GM12878 (cell line): ENCODE measurements around the gene RXFP4. TPM values are rescaled to one million over a fixed set of nuclear protein-coding genes. Genes with fewer than 3 reads are reported as not detected.

Experiments
- BACH1 ChIP-seq: fragments of 450-650 bp; IDR thresholded peaks from 2 replicates; pipeline ENCODE4 v1.6.1; 2017; ENCODE audit warnings: mild to moderate bottlenecking, borderline replicate concordance
- CREM ChIP-seq: IDR thresholded peaks from 2 replicates; pipeline ENCODE4 v1.6.1; 2014; ENCODE audit warnings: antibody characterized with exemption, low read depth
- JUND ChIP-seq: IDR thresholded peaks from 2 replicates; pipeline ENCODE4 v1.6.1; 2012; ENCODE audit warnings: low read depth, mild to moderate bottlenecking, low read length, improper control_type of control experiment, moderate library complexity
- LARP7 ChIP-seq: fragments of 450-650 bp; IDR thresholded peaks from 2 replicates; pipeline ENCODE4 v1.6.1; 2017; ENCODE audit warnings: mild to moderate bottlenecking
- MAX ChIP-seq: IDR thresholded peaks from 2 replicates; pipeline ENCODE4 v1.6.1; 2012; ENCODE audit warnings: low read depth, low read length, improper control_type of control experiment
- NFYA ChIP-seq: IDR thresholded peaks from 2 replicates; pipeline ENCODE4 v1.6.1; 2011; ENCODE audit warnings: low read depth, mild to moderate bottlenecking, low read length, improper control_type of control experiment, borderline replicate concordance
- POLR2AphosphoS2 ChIP-seq: IDR thresholded peaks from 2 replicates; pipeline ENCODE4 v1.6.1; 2011; ENCODE audit warnings: low read depth, mild to moderate bottlenecking, low read length, improper control_type of control experiment, moderate library complexity
- RB1 ChIP-seq: fragments of 450-650 bp; formaldehyde crosslinking; IDR thresholded peaks from 2 replicates; pipeline ENCODE4 v1.6.1; 2017; ENCODE audit warnings: mild to moderate bottlenecking, borderline replicate concordance
- SIN3A ChIP-seq: IDR thresholded peaks from 2 replicates; pipeline ENCODE4 v1.6.1; 2012; ENCODE audit warnings: low read depth, low read length, improper control_type of control experiment
- ZBTB40 ChIP-seq: fragments of 450-650 bp; IDR thresholded peaks from 2 replicates; pipeline ENCODE4 v1.6.1; 2016; ENCODE audit warnings: mild to moderate bottlenecking, moderate library complexity, borderline replicate concordance
- ZSCAN29 ChIP-seq: fragments of 450-650 bp; IDR thresholded peaks from 2 replicates; pipeline ENCODE4 v1.6.1; 2017; ENCODE audit warnings: mild to moderate bottlenecking, moderate library complexity
- polyA plus RNA-seq, 11 experiments: library from polyadenylated mRNA; depleted of rRNA in 4 of 11; unstranded in 6 of 11; stranded (reverse) in 5 of 11; fragments of >200 nt; fragmentation: Nextera tagmentation in 4 of 11; fragmentation: Illumina TruSeq in 1 of 11; extraction: Ambion mirVana in 4 of 11; extraction: Trizol in 1 of 11; gene quantifications; 1 replicate in 1 of 11; 2 replicates in 10 of 11; pipeline versions ENCODE4 v1.2.1 to v1.2.3, GENCODE V29; 2011 to 2016; ENCODE audit warnings: inconsistent platforms in 2 of 11, missing spikeins in 2 of 11, low read depth in 1 of 11
- total RNA-seq, 4 experiments: library from RNA; depleted of rRNA in 3 of 4; stranded (reverse); fragments of >200 nt in 3 of 4; fragmentation: Illumina TruSeq in 1 of 4; extraction: Trizol in 1 of 4; gene quantifications; 2 replicates each; pipeline versions ENCODE4 v1.2.1 to v1.2.3, GENCODE V29; 2013 to 2021
- TF ChIP-seq, protein P1 (sequence below): IDR thresholded peaks from 2 replicates; pipeline ENCODE4 v1.6.1; 2012; ENCODE audit warnings: mild to moderate bottlenecking, low read depth, low read length
- TF ChIP-seq, protein P2 (sequence below): fragments of 450-650 bp; IDR thresholded peaks from 2 replicates; pipeline ENCODE4 v1.6.1; 2017; ENCODE audit warnings: mild to moderate bottlenecking, moderate library complexity
- TF ChIP-seq, protein P3 (sequence below): fragments of 450-650 bp; IDR thresholded peaks from 2 replicates; pipeline ENCODE4 v1.6.1; 2014; ENCODE audit warnings: mild to moderate bottlenecking

Gene RXFP4
- total and polyA plus RNA-seq, 10 of the 15 experiments (the other 5 are each of a cell fraction or from before 2014, with no cell fraction given), result 0.10 to 0.40 (median 0.39) TPM; not detected in 7

DNA sequence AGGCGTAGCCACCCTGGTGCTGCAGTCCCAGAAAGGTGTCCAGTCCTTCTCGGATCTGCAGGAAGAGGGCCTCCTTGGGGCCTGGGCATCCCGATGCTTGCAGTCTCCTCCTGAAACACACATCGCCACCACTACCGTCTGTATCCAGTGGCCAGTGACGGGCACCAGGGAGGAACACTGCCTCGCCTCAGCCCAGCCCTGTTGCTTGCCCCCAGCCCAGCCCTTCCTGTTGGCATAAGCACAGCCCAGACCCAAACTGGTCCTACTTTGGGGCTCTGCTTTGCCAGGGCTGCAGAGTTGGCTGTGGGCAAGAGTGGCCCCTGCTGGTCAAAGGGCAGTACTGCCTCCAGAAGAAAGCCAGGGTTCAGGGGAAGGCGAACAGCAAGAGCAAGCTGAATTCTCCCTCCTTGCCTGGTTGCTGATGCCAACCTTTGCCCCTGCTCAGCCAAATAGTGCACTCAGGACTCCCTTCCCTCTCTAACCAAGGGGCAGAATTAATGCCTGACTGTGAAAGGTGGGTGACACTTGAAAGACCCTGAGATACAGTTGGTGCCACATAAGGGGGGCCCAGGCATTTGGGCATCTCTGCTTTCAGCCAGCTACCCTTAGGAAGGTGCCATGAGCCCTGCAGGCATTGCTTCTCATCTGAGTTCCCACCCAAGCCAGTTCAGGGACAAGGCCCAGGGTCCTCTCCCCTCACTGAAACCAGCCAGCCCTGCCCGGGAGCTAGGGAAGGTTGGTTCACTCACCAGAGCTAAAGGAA is 48.0 kb downstream of the RXFP4 start (continued):
- TF ChIP-seq POLR2AphosphoS2 (no peak), LARP7 (peak; percentile 57; the same call in 1 of the 2 replicates), RB1 (no peak), ZSCAN29 (no peak), CREM (no peak), BACH1 (0 out of 2 replicates have a peak, but pooled peaks have one; percentile 19), JUND (no peak), ZBTB40 (no peak), SIN3A (no peak), MAX (no peak), NFYA (no peak)
- TF ChIP-seq, protein P1, sequence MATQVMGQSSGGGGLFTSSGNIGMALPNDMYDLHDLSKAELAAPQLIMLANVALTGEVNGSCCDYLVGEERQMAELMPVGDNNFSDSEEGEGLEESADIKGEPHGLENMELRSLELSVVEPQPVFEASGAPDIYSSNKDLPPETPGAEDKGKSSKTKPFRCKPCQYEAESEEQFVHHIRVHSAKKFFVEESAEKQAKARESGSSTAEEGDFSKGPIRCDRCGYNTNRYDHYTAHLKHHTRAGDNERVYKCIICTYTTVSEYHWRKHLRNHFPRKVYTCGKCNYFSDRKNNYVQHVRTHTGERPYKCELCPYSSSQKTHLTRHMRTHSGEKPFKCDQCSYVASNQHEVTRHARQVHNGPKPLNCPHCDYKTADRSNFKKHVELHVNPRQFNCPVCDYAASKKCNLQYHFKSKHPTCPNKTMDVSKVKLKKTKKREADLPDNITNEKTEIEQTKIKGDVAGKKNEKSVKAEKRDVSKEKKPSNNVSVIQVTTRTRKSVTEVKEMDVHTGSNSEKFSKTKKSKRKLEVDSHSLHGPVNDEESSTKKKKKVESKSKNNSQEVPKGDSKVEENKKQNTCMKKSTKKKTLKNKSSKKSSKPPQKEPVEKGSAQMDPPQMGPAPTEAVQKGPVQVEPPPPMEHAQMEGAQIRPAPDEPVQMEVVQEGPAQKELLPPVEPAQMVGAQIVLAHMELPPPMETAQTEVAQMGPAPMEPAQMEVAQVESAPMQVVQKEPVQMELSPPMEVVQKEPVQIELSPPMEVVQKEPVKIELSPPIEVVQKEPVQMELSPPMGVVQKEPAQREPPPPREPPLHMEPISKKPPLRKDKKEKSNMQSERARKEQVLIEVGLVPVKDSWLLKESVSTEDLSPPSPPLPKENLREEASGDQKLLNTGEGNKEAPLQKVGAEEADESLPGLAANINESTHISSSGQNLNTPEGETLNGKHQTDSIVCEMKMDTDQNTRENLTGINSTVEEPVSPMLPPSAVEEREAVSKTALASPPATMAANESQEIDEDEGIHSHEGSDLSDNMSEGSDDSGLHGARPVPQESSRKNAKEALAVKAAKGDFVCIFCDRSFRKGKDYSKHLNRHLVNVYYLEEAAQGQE, result no peak
- TF ChIP-seq, protein P2, sequence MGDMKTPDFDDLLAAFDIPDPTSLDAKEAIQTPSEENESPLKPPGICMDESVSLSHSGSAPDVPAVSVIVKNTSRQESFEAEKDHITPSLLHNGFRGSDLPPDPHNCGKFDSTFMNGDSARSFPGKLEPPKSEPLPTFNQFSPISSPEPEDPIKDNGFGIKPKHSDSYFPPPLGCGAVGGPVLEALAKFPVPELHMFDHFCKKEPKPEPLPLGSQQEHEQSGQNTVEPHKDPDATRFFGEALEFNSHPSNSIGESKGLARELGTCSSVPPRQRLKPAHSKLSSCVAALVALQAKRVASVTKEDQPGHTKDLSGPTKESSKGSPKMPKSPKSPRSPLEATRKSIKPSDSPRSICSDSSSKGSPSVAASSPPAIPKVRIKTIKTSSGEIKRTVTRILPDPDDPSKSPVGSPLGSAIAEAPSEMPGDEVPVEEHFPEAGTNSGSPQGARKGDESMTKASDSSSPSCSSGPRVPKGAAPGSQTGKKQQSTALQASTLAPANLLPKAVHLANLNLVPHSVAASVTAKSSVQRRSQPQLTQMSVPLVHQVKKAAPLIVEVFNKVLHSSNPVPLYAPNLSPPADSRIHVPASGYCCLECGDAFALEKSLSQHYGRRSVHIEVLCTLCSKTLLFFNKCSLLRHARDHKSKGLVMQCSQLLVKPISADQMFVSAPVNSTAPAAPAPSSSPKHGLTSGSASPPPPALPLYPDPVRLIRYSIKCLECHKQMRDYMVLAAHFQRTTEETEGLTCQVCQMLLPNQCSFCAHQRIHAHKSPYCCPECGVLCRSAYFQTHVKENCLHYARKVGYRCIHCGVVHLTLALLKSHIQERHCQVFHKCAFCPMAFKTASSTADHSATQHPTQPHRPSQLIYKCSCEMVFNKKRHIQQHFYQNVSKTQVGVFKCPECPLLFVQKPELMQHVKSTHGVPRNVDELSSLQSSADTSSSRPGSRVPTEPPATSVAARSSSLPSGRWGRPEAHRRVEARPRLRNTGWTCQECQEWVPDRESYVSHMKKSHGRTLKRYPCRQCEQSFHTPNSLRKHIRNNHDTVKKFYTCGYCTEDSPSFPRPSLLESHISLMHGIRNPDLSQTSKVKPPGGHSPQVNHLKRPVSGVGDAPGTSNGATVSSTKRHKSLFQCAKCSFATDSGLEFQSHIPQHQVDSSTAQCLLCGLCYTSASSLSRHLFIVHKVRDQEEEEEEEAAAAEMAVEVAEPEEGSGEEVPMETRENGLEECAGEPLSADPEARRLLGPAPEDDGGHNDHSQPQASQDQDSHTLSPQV, result no peak
- TF ChIP-seq, protein P3, sequence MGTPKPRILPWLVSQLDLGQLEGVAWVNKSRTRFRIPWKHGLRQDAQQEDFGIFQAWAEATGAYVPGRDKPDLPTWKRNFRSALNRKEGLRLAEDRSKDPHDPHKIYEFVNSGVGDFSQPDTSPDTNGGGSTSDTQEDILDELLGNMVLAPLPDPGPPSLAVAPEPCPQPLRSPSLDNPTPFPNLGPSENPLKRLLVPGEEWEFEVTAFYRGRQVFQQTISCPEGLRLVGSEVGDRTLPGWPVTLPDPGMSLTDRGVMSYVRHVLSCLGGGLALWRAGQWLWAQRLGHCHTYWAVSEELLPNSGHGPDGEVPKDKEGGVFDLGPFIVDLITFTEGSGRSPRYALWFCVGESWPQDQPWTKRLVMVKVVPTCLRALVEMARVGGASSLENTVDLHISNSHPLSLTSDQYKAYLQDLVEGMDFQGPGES, result no peak
